ENCODE measurements around the gene FAF1. TPM values are rescaled to one million over a fixed set of nuclear protein-coding genes. Genes with fewer than 3 reads are reported as not detected.

FAF1 gene
- total and polyA plus RNA-seq, 2 experiments from 2014 or later, result 7.2 to 49.1 TPM

- Histone ChIP-seq H3K4me1 (ENCODE audit: insufficient read depth) (peaks cover 5% of the 10 kb centered on the region; the same call in 1 of the 2 replicates), H3K27ac (no peak overlapping the region), H3K4me2 (ENCODE audit: unreplicated experiment) (no peak overlapping the region), H3F3A (ENCODE audit: insufficient read depth) (peaks cover 4% of the 10 kb centered on the region; the same call in 1 of the 2 replicates), H3K4me3 (no peak overlapping the region), H3K79me2 (ENCODE audit: insufficient read depth) (no peaks in the 10 kb centered on the region), H3K9me3 (ENCODE audit: low read depth) (no peaks in the 10 kb centered on the region), H3K36me3 (ENCODE audit: low read depth) (no peaks in the 10 kb centered on the region), H3K9me2 (ENCODE audit: insufficient read depth) (no peaks in the 10 kb centered on the region), H2AFZ (no peak overlapping the region), H4K20me1 (ENCODE audit: insufficient read depth) (no peaks in the 10 kb centered on the region), H3K9ac (no peak overlapping the region), H3K27me3 (replicated peaks; ENCODE audit: insufficient read depth) (no peaks in the 10 kb centered on the region)
- TF ChIP-seq EZH2 (IDR thresholded peaks at IDR 0.05; ENCODE audit: insufficient read depth, poor library complexity, severe bottlenecking) (no peak), EZH2phosphoT487 (IDR thresholded peaks at IDR 0.05; ENCODE audit: insufficient read depth, low read depth) (no peak)
- in situ Hi-C loops (cut with MboI), result no loop called here
- DNase-seq, result no peak
These were observed 293.2 kb downstream of the FAF1 start for GRCh38 chr1:50666849-50667248.

DNA sequence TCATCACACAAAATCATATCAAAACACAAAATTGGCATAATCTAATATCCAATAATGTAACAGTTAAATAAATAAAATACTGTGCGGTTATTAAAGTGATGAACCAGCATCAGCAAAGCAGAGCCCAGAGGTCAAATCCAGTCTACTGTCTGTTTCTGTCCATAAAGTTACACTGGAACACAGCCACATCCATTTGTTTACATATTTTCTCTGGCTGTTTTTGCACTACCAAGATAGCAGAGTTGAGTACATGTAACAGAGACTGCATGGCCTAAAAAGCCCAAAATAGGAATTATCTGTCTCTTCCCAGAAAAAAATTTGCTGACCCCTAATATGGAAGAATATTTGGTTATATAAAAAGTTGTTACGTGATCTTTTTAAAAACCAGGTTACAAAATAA, 294.7 kb downstream of the FAF1 start:
- H3K27ac ChIP-seq, result no peak overlapping the region
- H4K20me1 ChIP-seq (ENCODE audit: insufficient read depth), result no peaks in the 10 kb centered on the region
- H3K9me2 ChIP-seq (ENCODE audit: insufficient read depth), result no peaks in the 10 kb centered on the region
- H3K9me3 ChIP-seq (ENCODE audit: low read depth), result no peaks in the 10 kb centered on the region
- H3K27me3 ChIP-seq (replicated peaks; ENCODE audit: insufficient read depth), result no peaks in the 10 kb centered on the region
- no peak for TF ChIP-seq EZH2 (IDR thresholded peaks at IDR 0.05; ENCODE audit: insufficient read depth, poor library complexity, severe bottlenecking)
- TF ChIP-seq EZH2phosphoT487 (IDR thresholded peaks at IDR 0.05; ENCODE audit: insufficient read depth, low read depth), result no peak
- WGBS, 2 experiments (ENCODE audit: low coverage in 1 of 2, low lambda C conversion rate in 2 of 2, missing lambda C conversion rate in 2 of 2), result 100% methylated on average over 2 of the region's 2 CpGs
- H3F3A ChIP-seq (ENCODE audit: insufficient read depth), result peaks cover 6% of the 10 kb centered on the region; the same call in 1 of the 2 replicates
- H2AFZ ChIP-seq, result no peak overlapping the region
- in situ Hi-C loops (cut with MboI), result no loop called here
- H3K36me3 ChIP-seq (ENCODE audit: low read depth), result no peaks in the 10 kb centered on the region
- no peaks in the 10 kb centered on the region for H3K79me2 ChIP-seq (ENCODE audit: insufficient read depth)
- H3K4me1 ChIP-seq (ENCODE audit: insufficient read depth), result peaks cover 13% of the 10 kb centered on the region; the same call in 1 of the 2 replicates
- no peak overlapping the region for H3K4me2 ChIP-seq (ENCODE audit: unreplicated experiment)
- no peak overlapping the region for H3K4me3 ChIP-seq
- H3K9ac ChIP-seq, result no peak overlapping the region
- DNase-seq, result no peak

- no peaks in the 10 kb centered on the region for H3K79me2 ChIP-seq (ENCODE audit: insufficient read depth)
- TF ChIP-seq EZH2phosphoT487 (IDR thresholded peaks at IDR 0.05; ENCODE audit: insufficient read depth, low read depth), result no peak
- TF ChIP-seq EZH2 (IDR thresholded peaks at IDR 0.05; ENCODE audit: insufficient read depth, poor library complexity, severe bottlenecking), result no peak
- no peaks in the 10 kb centered on the region for H4K20me1 ChIP-seq (ENCODE audit: insufficient read depth)
- 55 to 57% methylated on average over 5 of the region's 5 CpGs for WGBS, 2 experiments (ENCODE audit: low coverage in 1 of 2, low lambda C conversion rate in 2 of 2, missing lambda C conversion rate in 2 of 2)
- peak overlapping the region; percentile 44 for H3K27ac ChIP-seq
- H2AFZ ChIP-seq, result no peak overlapping the region
- no peak overlapping the region for H3K4me3 ChIP-seq
- no peaks in the 10 kb centered on the region for H3K36me3 ChIP-seq (ENCODE audit: low read depth)
- H3K9me2 ChIP-seq (ENCODE audit: insufficient read depth), result no peaks in the 10 kb centered on the region
- peak overlapping the region; percentile 32; the same call in 1 of the 2 replicates for H3K9ac ChIP-seq
- no peak overlapping the region for H3K4me2 ChIP-seq (ENCODE audit: unreplicated experiment)
- H3K4me1 ChIP-seq (ENCODE audit: insufficient read depth), result peaks cover 26% of the 10 kb centered on the region
- H3K27me3 ChIP-seq (replicated peaks; ENCODE audit: insufficient read depth), result no peaks in the 10 kb centered on the region
- no peaks in the 10 kb centered on the region for H3K9me3 ChIP-seq (ENCODE audit: low read depth)
- DNase-seq, result peak; percentile 75
- in situ Hi-C loops (cut with MboI), result no loop called here
- H3F3A ChIP-seq (ENCODE audit: insufficient read depth), result peaks cover 20% of the 10 kb centered on the region; the same call in 1 of the 2 replicates
These were observed 298.4 kb downstream of the FAF1 start for GRCh38 chr1:50661626-50662025.

GRCh38 chr1:50659107-50659662, 300.9 kb downstream of the FAF1 start:
- 96 to 100% methylated on average over 2 of the region's 2 CpGs for WGBS, 2 experiments (ENCODE audit: low coverage in 1 of 2, low lambda C conversion rate in 2 of 2, missing lambda C conversion rate in 2 of 2)

More at GRCh38 chr1:50659107-50659662, 300.9 kb downstream of the FAF1 start:
- no peak overlapping the region for H2AFZ ChIP-seq
- H4K20me1 ChIP-seq (ENCODE audit: insufficient read depth), result no peaks in the 10 kb centered on the region
- H3K9me3 ChIP-seq (ENCODE audit: low read depth), result no peaks in the 10 kb centered on the region
- no peaks in the 10 kb centered on the region for H3K9me2 ChIP-seq (ENCODE audit: insufficient read depth)
- H3K4me1 ChIP-seq (ENCODE audit: insufficient read depth), result peaks cover 26% of the 10 kb centered on the region
- H3F3A ChIP-seq (ENCODE audit: insufficient read depth), result peaks cover 20% of the 10 kb centered on the region; the same call in 1 of the 2 replicates
- H3K79me2 ChIP-seq (ENCODE audit: insufficient read depth), result no peaks in the 10 kb centered on the region
- no peak overlapping the region for H3K27ac ChIP-seq
- no peak overlapping the region for H3K4me3 ChIP-seq
- no peaks in the 10 kb centered on the region for H3K27me3 ChIP-seq (replicated peaks; ENCODE audit: insufficient read depth)
- no peak for DNase-seq
- no peak overlapping the region for H3K9ac ChIP-seq
- H3K4me2 ChIP-seq (ENCODE audit: unreplicated experiment), result no peak overlapping the region
- TF ChIP-seq EZH2phosphoT487 (IDR thresholded peaks at IDR 0.05; ENCODE audit: insufficient read depth, low read depth) (no peak), EZH2 (IDR thresholded peaks at IDR 0.05; ENCODE audit: insufficient read depth, poor library complexity, severe bottlenecking) (no peak)
- in situ Hi-C loops (cut with MboI), result no loop called here
- no peaks in the 10 kb centered on the region for H3K36me3 ChIP-seq (ENCODE audit: low read depth)

All from GM23248 (cell line).